AML-193 (cell line): ENCODE measurements around the gene ZNF24.

ENCODE experiments used
- DNase-seq, 2 experiments: peaks; one replicate each; lab custom pipeline; 2025; lab: John Stamatoyannopoulos, UW

The ZNF24 gene

DNA sequence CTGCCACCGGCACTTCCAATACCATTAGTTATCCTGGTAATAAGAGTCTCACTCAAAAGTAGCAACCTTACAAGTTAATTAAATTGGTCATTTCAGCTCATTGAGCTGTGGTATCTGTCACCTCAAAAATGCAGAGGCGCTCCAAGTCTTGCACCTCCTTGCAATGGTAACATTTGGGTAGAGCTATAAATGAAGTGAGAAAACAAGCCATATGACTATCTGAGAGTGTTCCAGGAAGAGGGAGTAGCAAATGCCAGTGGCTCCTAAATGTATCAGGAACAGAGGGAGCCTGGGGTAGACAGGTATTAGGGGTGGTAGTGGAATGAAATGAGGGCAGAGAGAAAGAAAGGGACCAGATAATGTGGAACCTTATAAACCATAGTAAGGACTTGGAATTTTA, 48.2 kb downstream of the ZNF24 start:
- no peak for DNase-seq

DNA sequence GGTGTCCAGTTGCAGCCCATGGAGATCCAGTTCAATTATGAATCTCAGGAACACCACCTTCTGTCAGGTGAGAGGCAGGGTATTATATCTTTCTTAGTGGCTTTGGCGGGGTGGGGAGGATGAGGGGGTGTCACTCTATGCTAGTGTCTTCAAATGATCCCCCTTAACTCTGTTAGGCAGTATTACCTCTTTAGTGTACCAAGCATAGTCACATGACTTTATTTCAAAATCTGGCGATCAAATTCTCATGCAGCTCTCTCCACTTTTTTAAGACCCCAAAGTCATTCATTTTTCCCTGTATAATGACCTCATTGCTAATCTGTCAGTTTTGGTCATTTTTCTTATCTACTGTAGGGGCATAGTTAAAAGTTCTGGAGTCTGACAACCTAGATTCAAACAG, 53.1 kb downstream of the ZNF24 start:
- no peak for DNase-seq

DNA sequence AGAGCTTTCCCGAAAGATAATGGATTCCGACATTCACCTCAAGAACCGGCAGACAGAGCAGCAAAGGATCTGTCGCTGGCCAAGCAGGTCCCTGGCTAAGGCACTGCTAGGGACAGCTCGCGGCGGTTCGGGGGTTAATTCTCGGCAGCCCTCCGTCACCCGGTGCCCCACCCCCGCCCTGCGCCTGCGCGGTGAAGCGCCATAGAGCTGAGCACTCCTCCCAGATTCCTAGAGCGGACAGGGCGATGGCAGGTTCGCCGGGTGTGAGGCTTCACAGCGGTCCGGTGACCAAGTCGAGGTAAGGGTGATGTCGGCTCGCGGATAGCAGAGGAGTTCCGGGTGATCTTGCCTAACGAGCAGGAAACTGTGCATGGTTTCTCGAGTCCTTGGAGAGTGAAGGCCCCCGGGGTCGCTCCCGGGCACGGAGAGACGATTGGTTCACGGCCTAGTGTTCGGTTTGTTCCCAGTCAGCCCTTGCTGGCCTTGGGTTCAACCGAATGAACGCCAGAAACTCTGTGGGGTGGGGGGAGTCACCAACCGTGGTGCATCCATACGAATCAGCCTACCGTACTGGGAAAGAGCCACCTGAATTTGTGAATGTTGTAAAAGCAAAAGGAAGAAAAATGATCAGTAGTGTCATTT, 54.0 kb downstream of the ZNF24 start, which contains the start of gene ZSCAN30:
ZSCAN30 (minus strand) TSS at position 136 of the 642 bp plus-strand sequence. CDS start 25,877 bp downstream, outside the sequence.
- peak; percentile 85 to 88 for DNase-seq

DNA sequence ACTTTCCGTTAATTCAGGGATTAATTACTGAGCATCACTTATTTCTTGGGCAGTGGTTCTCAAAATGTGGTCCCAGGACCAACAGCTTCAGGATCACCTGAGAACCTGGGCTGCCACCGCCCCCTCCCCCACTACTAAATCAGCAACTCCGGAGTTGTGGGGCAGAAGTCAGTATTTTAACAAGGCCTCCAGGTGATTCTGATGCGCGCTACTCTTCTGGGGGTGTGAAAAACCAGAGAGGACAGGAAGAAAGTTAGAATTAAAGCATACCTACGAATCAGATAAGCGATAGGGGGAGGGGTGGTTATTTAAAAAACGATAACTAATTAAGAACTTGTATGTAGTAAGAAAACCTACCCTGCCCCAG, 54.5 kb downstream of the ZNF24 start:
- no peak for DNase-seq

DNA sequence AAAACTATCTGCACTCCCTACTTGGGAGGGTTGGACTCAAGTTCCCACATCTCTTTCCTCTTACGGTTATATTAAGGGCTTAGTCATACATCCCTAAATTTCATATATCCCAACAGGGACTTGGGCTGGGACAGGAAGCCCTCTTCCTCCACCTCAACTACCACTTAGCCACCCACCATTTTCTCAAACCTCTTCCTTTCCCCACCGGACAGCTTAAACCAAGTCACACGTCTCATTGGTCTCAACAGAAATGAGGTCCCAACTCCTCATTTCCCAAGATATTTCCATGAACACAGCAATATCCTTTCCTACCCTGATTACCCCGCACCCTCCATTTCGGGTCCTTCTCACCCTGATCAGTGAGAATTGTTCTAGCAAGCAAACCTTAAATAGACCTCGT, 54.9 kb downstream of the ZNF24 start:
- no peak for DNase-seq

DNA sequence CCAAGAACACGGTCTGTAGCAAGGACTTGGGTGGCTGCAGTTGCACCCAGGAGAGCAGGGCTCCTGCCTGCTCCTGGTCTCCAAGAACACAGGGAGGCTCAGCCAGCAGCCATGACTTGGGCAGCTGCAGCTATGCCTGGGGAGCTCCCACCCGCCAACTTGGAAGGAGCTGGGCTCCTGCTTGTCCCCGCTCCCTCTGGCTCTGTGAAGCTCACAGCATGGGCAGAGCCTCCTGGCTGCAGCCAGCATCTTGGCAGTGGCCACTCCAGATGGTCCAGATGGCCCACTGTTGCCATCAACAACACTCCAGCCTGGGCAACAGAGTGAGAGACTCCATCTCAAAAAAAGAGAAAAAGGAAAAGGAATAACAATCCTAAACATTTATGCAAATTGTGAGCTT, 59.4 kb downstream of the ZNF24 start:
- no peak for DNase-seq

DNA sequence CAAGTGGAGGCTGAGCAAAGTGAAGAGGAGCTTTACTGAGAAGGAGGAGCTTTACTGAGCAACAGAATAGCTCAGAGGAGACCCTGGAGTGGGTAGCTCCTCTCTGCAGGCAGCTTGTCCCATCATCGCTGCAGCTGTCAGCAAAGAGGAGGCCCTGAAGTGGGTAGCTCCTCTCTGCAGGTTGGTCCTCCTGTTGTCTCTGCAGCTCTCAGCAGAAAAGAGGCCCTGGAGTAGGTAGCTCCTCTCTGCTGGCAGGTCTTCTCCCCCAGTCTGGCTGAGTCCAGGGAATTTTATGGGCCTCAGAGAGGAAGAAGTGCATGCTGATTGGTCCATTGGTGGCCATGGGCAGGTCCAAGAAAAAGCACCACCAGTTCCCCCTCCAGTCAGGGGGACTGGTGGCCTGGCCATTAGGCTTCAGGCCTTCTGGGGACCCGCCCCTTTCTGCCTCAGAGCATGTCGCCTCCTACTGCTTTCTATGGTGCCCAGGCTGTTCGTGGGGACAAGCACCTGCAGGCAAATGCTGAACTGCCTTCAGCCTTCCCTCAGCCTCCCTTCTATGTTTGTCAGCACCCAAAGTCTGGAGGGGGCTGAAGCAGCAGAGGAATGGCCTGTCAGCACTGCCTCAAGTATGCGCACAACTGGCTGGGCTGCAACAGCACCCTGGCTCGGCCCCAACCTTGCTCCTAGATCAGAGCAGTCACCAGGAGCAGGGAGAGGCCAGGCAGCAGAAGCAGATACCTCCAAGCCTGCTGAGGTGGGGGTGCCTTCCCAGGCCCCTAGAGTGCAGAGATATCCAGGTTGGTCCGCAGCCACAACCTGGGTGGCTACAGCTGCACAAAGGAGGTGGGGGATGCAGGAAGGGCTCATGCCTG, 60.1 kb downstream of the ZNF24 start:
- DNase-seq, result no peak

DNA sequence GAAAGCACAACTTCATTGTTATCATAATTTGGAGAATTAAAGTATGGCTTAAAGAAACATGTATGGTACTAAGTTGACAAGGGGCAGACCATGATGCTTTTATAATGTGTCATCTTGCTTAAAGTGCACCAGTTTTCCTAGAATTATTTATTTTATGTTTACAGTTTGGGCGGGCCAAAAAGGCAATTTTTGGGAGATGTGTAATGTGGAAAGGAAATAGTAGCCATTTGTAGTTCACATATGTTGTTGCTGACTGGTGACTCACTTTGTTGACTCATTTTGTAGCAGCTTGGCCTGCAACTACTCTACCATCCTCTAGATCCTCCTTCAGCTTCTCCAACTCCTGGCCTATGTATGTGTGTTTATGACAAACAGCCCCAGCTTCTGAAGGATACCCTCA, 61.9 kb downstream of the ZNF24 start:
- DNase-seq, result no peak
